GM19452 (cell line): ENCODE results near the gene NSMCE1.
A peak's percentile ranks its signal among the peaks of the same experiment; 100 is the strongest.
"Not testable (repeated sequence)": the region's sequence is repeated elsewhere in the genome, so short reads cannot be mapped to it uniquely, and the experiment has no call there.

Experiments
- ATAC-seq: cut with Tn5 transposase; IDR thresholded peaks from one replicate; pipeline ENCODE4 v1.9.1; 2021; ENCODE audit not compliant: unreplicated experiment

Gene NSMCE1

GRCh38 chr16:27303256-27304100 is 34.9 kb upstream of the NSMCE1 start:
- ATAC-seq, result no peak

- no peak for ATAC-seq
These were observed 33.6 kb upstream of the NSMCE1 start for GRCh38 chr16:27302126-27302525.

GRCh38 chr16:27301236-27301861 is 32.8 kb upstream of the NSMCE1 start:
- ATAC-seq, result peak; percentile 65

- ATAC-seq, result no peak
These were observed 29.6 kb upstream of the NSMCE1 start for GRCh38 chr16:27298132-27298531.

- ATAC-seq, result no peak
These were observed 24.8 kb upstream of the NSMCE1 start for GRCh38 chr16:27293343-27293742.

- no peak for ATAC-seq
These were observed 23.2 kb upstream of the NSMCE1 start for GRCh38 chr16:27291722-27292240.

- no peak for ATAC-seq
These were observed 22.5 kb upstream of the NSMCE1 start for GRCh38 chr16:27291106-27291505.

- no peak for ATAC-seq
These were observed 22.0 kb upstream of the NSMCE1 start for GRCh38 chr16:27290562-27290961.

- no peak for ATAC-seq
These were observed 21.1 kb upstream of the NSMCE1 start for GRCh38 chr16:27289669-27290068.

- not testable (repeated sequence) for ATAC-seq
These were observed 19.7 kb upstream of the NSMCE1 start for GRCh38 chr16:27288313-27288712.

GRCh38 chr16:27287887-27288286 is 19.3 kb upstream of the NSMCE1 start:
- no peak for ATAC-seq

GRCh38 chr16:27287051-27287811 is 18.7 kb upstream of the NSMCE1 start:
- no peak for ATAC-seq

GRCh38 chr16:27286451-27286850 is 17.9 kb upstream of the NSMCE1 start:
- no peak for ATAC-seq

GRCh38 chr16:27285676-27286196 is 17.2 kb upstream of the NSMCE1 start:
- no peak for ATAC-seq

GRCh38 chr16:27284865-27285675 is 16.5 kb upstream of the NSMCE1 start:
- no peak for ATAC-seq

- ATAC-seq, result no peak
These were observed 12.7 kb upstream of the NSMCE1 start for GRCh38 chr16:27281243-27281642.

GRCh38 chr16:27275394-27275793 is 6.8 kb upstream of the NSMCE1 start:
- no peak for ATAC-seq

- ATAC-seq, result not testable (repeated sequence)
These were observed 5.9 kb upstream of the NSMCE1 start for GRCh38 chr16:27274424-27274874.

GRCh38 chr16:27273670-27274423 is 5.3 kb upstream of the NSMCE1 start:
- no peak for ATAC-seq

- ATAC-seq, result no peak
These were observed 4.7 kb upstream of the NSMCE1 start for GRCh38 chr16:27273330-27273669.
